NCI-H1092 (cell line): Measurements from ENCODE around the gene UNC13A.
A peak's percentile ranks its signal among the peaks of the same experiment; 100 is the strongest.

Experiments used
- DNase-seq: peaks from one replicate; lab custom pipeline; 2025; lab: John Stamatoyannopoulos, UW

UNC13A gene

DNA sequence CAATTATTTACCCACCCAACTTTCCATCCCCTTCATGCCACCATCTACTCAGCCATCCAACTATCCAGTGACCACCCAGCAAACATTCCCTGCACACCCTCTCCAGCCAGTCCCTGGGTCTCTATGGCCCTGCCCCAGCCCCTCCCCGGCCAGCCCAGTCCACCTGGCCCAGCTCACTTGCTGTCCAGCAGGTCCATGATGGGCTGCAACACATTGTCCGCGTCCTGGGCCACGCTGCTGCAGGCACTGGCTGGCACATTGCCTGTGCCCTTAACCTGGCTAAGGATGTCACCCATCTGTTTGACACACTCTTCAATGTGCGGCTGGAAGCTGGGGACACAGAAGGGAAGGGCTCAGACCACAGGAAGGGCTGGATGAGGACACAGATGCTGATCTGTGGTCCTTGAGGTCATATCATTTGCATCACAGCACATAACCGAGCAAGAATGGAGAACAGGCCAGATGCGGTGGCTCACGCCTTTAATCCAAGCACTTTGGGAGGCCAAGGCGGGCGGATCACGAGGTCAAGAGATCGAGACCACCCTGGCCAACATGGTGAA is 61.6 kb downstream of the UNC13A start:
- no peak for DNase-seq

DNA sequence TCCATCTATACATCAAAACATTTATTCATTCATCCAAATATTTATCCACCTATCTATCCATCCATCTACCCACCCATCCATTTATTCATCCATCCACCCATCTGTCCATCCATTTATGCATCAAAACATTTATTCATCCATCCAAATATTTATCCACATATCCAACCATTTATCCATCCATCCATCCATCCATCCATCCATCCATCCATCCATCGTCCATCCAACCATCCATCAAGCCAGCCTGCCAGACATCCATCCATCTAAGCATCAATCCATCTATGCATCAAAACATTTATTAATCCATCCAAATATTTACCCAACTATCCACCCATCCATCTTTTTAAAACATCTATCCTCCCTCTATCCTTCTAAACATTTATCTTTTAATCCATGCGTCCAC is 62.2 kb downstream of the UNC13A start:
- DNase-seq, result no peak

DNA sequence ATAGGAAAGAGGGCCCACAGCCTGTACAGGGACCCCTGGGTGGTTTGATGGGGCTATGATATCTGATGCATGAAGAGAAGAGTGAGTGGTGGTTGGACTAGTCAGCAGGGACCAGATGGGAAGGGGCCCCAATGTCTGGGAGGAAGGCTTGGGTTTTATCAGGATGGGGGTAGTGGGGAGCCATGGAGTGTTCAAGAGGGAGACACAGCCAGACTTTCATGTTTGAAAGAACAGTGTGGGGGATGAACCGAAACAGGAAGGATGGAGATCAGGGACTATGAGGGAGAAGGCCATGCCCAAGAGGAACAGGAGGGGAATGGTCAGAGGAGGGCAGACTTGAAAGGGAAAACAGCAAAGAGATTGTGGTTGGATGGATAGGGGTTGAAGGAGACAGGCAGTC is 63.1 kb downstream of the UNC13A start:
- no peak for DNase-seq

DNA sequence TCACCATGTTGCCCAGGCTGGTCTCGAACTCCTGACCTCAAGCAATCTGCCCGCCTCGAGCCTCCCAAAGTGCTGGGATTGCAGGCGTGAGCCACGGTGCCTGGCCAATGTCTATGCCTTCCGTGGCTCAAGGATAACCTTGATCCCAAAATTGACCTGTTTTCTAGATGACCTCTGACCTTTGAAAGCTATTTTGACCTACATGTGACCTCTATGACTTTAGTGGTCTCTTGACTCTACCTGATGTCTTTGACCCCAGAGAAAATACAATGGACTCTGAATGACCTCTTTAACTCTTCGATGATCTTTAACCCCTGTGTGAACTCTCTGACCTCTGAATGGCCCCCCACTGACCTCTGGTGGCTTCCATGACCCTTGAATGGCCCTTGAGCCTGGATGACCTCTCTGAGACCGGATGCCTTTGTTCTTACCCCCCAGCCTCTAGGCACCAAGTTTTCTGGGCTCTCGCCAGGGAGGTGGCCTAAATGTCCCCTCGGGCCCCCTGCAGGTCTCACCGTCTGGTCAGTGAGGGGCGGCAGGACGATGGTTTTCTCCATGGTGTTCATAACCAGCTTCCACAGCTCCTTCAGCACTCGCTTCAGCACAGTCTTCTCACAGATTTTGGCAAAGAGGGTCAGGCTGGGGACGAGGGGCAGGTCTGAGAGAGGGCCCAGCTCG is 63.7 kb downstream of the UNC13A start:
- DNase-seq, result no peak

DNA sequence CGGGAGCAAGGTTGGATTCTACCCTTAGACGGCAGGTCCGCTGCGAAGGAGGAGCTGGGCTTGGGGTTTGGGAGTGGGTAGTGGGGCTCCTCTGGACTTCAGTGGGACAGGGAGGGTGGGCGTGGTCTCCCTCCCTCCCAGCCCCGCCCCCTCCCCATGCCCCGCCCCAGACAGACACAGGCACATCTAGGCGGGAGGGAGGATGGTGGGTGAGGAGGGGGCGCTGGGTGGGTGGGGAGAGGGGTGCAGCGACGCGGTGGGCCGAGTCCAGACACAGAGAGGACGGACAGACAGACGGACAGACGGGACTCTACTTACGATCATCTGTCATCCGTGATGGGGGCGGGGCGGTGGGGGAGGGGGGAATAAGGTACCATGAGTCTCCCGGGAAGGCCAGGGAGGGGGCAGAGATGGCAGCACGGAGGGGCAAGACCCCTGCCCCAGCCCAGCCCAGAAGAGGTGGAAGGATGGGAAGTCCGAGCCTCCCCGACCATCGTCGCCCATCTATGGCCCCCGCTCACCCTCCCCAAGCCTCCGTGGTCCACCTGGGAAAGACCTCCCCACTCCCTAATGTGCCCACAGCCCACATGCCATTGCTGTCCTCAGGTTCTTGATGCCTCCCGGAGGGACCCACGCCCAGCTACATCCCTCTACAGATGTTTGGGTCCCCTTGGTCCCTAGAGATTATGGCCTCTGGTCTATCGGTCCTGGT is 64.8 kb downstream of the UNC13A start:
- DNase-seq, result no peak

DNA sequence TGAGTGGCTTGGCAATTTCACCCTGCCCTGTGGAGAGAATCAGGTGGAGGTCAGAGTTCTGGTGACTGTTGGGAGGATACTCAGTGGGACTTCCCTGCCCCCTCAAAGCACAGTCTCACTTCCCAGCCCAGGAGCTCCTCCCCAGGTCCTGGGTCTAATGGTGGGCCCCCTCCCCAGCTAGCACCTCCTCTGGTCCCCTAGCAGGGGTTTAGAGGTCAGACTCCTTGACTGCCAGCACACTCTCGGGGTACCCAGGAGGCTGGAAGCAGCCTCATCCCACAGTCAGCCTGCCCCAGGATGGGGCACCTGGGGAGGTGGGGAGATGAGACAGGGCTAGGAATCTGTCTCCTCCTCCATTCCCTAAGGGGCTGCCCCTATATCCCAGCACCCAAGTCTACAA is 67.5 kb downstream of the UNC13A start:
- DNase-seq, result no peak

DNA sequence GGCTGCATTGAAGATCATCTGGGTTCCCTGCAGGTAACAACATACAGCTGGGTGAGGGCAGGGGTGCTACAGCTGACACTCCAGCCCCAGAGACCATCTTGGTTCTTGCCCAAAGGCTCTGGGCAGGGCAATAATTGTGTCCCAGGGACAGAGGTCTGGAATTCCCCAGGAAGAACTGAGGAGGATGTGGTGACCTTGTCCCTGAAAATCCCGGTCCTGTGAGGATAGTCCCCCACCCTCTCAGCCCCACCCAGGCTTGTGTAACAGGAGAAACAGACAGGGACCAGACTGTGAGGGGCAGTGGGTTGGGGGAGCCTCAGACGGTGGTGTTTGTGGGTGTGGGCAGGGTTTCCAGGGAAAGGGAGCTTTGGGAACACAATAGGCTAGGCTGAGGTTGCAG is 69.2 kb downstream of the UNC13A start:
- no peak for DNase-seq

DNA sequence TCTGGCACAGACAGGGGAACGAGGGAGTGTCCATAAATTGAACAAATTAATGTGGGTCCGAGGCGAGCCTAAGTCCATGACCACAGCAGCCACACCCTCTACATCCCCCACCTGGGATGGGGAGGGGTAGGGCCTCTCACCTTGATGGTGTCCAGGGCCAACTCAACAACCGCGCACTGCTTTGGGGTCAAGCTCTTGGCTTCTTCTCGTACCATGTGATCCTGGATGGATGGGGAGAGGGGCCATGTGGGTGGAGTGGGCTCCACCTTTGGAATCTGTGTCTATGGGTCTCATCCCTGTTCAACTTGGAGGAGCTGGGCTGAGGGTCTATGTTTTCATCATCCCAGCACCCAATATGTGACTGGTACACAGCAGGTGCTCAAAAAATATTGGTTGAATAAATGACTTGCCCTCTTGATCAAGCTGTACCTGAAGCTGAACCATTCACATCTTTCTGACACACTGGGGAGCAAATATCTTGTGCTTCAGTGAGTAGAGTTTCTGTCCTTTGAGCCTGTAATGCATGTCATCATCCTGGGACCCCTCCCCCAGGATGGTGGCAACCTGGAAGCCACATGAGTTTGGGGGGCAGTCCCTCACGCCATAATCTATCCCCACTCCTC is 69.8 kb downstream of the UNC13A start:
- DNase-seq, result no peak

DNA sequence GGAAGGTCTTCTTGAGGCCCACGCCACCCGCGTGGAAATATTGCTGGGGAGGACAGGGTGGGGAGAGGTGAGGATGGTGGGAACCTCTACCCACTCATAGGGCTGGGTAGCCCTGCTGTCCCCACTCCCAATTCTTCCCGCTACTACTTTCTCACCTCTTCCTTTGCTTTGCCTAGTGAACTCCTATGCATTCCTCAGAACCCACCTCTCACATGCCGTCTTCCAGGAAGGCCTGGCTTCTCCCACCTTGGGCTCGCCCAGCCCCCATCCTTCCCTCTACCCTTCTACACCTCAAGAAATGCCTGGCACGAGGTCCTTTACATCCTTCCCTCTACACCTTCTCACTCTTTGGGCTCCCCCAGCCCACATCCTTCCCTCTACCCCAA is 70.4 kb downstream of the UNC13A start:
- no peak for DNase-seq

DNA sequence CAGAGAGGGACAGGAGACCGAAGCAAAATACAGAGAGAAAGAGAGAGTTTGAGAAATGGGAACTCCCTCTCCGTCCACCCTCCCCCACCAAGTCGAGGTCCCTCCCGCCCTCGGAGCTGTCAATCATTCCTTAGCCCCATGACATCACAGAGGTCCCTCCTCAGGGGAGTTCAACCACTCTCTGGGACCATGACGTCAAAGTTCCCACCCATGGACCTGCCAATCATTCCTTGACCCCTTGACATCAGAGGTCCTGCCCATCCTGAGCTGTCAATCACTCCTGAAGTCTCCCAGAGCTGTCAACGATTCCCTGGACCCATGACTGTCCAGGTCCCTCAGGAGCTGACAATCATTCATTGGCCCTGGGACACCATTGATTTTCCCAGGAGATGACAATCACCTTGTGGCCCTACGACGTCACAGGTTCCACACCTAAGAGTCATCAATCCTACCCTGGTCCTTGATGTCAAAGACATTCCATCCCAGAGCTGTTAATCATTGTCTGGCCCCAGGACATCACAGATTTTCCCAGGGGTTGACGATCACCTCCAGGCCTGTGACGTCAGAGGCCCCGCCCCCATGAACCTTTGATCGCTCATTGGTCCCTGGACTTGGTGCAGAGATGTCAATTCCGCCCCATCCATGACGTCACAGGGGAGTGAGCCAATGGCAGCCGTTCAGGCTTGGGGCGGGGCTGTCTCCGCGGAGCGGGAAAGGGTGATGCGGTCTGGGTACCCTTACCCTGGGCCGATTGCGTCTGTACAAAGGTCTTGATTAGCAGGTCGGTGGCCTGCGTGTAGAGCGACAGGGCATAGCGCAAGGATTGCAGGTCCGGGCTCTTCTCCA is 71.0 kb downstream of the UNC13A start:
- no peak for DNase-seq

DNA sequence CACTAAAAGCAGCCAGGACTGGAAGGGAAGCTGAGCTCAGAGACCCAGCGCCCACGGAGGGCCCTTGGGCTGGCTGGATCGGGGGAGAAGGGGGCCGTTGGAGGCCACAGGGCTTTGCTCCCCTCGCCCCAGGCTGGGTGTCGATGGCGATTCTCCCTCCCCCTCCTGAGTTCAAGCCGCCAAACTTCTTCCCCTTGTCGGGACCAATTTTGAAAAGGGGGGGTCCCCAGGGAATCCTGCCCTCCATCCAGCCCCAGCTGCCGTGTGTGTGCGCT is 71.5 kb downstream of the UNC13A start:
- DNase-seq, result no peak

DNA sequence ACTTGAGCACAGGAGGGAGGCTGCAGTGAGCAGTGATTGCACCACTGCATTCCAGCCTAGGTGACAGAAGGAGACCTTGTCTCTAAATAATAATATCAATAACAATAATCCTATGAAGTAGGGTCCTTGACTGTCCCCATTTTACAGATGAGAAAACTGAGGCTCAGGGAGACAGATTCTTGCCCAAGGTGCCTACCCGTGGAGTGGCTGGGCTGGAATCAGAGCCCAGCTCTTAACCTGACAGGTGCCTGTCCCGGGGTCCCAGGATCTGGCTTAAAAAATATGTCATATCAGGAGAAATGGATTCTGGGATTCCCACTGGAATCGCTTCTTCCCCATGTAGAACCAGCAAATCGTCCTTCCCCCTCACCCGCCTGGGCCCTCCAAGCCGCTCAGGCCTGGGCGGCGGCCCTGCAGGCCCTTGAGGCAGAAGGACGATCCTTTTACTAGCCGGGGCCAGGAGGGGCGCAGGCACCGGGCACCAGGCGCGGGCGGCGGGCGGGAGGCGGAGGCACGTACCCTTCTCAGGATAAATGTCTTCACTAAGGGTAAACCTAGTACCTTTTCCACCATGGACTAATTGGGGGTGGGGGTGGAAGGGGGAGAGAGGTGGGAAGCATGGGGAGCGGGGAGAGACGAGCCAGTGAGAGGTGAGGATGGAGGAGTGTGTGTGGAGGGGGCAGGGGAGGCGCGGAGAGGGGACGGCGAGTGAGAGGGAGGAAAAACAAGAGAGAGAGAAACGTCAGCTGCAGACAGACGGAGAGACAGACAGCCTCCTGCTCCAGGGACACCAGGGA is 72.1 kb downstream of the UNC13A start:
- no peak for DNase-seq

DNA sequence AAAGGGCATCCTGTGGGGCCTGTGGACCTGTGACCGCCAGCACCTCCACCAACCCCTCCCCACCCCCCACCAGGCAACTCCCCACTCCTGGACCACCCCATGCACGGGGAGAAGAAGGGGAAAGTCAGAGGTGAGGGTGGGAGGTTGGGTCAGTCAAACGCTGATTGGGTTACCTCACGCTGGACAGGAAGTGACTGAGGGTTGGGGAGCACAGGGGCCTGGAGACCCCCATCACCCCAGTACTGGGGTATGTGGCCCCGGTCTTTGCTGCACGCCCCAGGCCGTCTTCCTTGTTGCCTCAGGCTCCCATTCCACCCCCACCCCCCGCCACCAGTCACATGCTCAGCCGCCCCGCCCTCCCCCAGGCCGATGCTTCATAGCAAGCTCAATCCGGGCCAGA is 73.7 kb downstream of the UNC13A start:
- no peak for DNase-seq

DNA sequence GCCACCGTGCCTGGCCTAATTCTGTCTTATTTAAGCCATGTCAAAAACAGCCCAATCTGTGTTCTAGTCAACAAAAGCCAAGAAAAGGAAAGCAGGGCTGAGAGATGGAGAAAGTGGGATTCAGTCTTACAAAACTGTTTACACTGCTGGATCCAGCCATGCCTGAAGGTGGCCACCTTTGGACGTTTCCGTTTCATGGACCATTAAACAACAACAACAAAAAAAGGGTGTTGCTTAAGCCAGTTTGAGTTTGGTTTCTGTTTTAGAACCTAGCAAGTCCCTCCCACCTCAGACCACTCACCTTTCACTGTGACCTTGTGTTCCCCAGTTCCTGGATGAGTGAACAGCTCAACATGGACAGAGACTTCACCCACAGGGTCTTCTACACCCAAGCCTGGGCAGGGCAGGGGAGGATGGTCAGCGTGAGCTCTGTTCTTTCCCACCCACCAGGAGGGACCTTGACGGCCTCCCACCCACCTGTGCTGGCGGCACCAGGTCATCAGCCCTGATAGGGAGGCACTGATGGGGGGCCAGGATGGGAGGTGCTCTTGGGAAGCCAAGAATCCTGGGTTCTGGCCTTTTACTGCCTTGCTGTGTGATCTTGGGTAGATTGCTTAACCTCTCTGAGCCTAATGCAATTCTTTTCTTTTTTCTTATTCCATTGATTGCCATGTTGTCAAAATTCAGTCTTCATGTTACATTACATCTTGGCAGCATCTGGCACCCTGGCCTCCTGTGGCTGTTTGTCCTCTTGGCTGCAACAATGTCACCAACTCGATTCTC is 76.5 kb downstream of the UNC13A start:
- no peak for DNase-seq

DNA sequence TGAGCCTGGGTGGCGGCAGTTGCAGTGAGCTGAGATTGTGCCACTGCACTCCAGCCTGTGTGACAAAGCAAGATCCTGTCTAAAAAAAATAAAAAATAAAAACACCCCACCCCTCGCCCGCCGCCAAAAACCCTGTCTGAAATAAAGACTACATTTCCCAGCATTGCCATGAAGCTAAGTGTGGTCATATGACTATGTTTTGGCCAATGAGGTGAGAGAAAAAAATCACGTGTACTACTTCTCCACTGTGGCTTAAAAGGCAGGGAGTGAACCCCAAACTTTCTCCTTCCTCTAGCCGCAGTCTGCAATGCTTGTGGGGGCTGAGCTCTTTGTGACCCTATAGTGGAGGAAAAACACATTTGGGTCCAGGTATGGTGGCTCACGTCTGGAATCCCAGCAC is 77.8 kb downstream of the UNC13A start:
- no peak for DNase-seq

DNA sequence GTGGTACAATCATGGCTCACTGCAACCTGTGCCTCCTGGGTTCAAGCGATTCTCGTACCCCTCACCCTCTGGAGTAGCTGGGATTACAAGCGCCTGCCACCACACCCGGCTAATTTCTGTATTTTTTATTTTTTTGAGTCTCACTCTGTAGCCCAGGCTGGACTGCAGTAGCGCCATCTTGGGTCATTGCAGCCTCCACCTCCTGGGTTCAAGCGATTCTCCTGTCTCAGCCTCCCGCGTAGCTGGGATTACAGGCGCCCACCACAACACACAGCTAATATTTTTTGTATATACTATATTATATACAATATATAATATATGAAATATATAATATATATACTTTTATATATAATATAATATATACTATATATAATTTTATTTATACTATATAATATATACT is 80.2 kb downstream of the UNC13A start:
- no peak for DNase-seq

DNA sequence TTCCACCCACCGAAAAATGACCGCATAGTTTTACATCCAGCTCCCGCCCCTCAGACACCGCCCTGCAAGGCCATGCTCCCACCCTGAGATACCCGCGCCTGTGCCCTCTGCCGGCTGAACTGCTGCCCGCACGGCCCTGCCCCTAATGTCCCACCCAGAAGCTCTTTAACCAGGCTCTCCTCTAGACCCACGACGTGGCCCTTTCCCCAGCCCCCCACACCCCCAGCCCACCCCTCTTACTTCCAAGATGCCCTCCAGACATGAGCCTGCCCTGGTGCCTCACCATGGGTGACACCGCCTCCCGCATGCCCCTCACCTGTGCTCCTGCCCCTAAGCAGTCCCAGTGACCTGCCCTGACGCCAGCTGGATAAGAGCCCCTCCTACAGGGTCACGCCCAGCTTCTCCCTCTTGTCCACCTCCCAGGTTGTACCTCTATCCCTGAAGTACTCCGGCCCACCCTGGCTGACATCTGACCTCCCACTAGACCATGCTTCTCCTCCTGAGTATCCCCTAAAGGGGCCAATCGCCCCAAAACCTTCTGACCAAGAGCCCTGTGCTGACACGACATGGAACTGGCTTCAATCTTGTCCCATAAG is 81.5 kb downstream of the UNC13A start:
- DNase-seq, result no peak

DNA sequence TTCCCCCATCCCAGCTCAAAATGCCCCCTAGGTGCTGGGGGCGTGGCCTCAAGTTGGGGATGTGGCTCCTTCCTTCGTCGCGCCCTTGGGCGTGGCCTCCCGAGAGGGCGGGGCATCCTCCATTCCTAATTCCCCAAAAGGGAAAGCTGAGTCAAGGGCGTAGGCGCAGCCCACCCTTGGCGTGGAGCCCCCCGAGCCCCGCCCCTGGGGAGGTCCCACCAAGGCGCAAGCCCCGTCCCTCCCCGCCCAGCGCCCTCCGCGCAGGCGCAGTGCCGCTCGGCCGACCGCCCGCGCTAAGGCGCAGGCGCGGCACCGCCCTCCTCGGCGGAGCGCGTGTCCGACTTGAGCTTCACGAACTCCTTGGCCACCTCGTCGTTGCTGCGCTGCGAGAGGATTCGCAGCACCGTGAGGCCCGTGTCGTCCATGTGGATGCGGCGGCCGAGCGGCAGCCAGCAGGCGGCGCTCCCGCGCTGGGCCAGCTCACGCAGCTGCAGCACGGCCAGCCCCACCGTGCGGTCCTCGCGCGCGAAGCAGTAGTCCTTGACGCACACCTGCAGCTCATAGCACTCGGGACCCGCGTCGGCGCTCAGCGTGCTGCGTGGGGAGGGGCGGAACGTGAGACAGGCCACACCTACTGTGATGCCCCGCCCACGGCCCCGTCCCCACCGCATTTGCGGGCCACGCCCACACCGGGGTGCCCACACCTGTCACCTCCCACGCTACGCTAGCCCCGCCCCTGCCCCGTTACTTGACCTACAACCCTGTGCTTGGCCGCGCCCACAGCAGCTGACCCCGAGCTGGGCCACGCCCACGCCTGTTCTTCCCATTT is 82.2 kb downstream of the UNC13A start:
- DNase-seq, result peak; percentile 75

DNA sequence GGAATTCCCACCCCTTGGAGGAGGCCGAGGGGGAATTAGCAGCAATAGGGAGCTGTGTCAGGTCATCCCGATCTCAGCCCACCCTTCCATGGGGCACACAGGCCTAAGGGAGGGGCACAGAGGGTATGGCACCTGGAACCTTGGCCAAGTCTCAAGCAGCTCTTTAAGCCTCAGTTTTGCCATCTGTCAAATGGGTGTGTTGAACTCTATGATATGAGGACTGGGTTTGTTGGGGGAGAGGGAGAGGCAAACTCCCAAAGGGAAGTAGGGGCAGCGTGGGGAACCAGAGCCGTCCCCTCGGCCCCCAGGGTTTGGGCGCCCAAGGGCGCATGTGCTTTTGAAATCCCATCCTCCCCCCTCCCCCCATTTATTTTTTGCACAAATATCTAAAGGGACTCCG is 83.0 kb downstream of the UNC13A start:
- DNase-seq, result no peak
